Epidermal melanocyte (primary cell): ENCODE results near the gene CLEC20A.
A peak's percentile ranks its signal among the peaks of the same experiment; 100 is the strongest.

Source experiments
- DNase-seq: peaks from one replicate; pipeline ENCODE4 v3.0.0; 2011; ENCODE audit warnings: low spot score; ENCODE audit not compliant: insufficient read length

CLEC20A gene

DNA sequence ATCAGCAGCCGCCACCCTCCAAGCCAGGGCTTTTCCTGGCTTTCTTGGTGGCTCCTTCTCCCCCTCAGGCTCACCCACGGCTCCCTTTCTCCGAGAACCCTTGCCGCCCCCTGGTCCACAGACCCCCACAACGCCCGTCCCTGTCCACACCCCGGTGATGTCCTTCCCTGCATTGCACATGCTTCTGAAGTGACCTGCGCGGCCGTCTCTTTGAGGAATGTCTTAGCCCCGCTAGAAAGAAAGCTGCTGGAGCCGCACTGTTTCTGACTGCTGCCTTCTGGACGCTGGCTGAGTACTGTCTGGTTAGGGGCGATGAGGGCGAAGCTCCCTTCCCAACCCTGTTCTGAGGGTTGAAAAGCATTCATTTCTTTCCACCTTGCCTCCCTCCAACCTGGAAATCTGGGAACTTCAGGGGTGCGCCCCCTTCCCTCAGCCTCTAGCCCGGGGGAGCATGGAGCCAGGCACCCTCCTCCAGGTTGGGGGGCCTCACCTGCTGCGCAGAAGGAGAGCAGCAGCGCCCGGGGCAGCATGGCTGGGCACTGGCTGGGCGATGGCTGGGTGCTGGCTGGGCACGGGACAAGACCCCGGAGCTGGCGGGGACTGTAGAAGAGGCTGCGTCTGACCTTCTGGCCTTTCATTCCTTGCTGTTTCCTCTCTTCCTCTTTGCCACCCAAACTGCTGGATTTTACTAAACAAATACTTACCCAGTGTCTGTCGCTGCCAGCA is at the start of gene CLEC20A:
TSS of gene CLEC20A (minus strand) at position 555 of the 726 bp plus-strand sequence. CDS start at position 530, 25 bp downstream.
- DNase-seq: no peak

DNA sequence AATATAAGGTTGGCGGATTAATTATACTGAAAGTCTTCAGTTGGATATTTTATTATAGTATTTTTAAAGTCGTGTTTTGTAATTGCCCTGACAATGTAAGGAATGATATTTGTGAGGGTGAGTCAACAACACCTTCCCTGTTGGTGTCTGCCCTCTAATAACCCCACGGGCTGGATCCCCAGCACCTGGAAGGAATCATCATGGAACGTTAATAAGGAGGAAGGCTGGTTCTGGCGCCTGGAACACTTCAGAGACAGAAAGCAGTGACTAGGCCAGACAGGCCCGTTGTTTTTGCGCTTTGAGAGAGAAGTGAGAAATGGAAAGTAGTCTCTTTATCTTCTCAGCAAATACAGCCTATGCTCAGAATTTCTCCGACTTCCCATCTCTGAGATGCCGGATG is 47.8 kb upstream of the CLEC20A start:
- no peak for DNase-seq

DNA sequence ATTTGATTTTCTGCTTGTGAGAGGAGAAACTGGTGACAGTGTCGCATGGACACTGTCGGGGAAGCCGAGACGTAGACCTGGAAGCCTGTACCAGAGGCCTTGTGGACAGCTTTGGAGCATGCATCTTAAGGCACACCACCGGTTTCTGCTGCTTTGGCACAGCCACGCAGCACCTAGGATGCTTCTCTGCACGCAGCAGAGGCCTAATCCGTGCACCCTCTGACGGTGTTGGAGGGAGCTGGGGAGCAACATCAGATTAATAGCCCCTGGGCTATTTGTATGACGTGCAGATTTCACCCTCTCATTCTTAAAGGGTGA is 46.5 kb upstream of the CLEC20A start:
- DNase-seq: no peak

DNA sequence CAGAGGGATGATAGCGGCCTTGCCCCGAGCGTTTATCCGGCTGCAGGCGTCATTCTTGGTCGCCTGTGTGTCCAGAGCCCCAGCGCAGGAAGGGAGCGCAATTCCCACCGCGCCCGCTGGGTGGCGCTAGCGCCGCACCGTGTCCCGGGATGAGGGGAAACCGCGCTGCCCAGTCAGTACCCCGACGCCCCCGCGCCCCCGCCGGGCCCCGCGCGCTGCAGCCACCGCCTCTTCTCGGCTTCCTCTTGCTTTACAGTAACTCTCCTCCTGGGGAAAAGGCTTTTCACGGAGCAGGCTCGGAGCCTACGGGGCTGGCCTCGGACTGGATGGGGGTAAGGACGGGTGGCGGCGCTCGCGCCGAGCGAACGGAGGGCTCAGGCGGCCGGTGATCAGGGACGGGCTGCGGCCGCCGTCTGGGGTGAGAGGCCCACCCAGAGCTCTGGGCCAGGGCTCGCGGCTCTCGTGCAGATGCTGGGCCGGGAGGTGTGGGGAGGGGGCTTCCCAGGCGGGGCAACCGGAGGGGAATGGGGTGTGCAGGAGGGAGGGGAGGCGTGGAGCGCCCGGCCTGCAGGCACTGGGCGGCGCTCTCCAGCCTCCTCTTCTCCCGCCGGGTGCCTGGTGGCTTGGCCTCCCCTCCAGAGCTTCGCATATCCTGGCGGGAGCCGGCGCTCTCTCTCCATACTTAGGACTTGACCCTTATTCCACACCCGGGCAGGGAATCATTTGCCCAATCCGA is 46.0 kb upstream of the CLEC20A start:
- DNase-seq: peak; percentile 84

DNA sequence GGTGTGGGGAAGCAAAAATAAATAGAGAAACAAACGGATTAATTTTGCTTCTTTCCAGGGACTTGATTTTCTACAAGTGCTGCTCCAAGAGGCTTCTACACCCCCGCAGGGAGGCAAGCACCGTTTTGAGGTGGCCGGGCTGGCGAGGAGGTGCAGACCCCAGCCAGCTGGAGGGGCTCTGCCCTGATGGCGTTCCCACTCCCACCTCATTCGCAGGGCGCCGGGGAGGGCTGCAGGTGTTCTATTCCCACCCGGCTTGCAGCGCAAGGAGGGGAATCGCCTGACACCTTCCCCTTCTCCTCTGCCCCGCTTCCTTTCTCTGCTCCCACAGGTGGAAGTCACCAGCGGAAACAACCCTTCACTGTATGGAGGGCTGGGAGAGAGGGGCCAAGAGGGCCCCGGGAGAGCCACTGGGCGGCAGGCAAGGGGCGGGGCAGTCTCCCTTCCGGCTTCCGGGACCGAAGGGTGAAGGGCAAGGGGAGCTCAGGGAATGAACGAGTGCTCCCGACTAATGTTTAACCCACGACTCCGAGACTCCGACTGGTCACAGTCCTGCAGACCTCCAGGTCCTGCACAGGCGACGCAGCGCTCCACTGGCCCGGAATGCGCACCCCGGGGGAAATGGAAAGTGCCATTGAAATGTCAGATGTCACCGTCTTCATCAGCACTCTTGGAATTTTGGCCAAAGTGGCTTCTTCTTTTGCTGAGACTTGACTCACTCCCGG is 45.2 kb upstream of the CLEC20A start:
- peak; percentile 40 for DNase-seq

DNA sequence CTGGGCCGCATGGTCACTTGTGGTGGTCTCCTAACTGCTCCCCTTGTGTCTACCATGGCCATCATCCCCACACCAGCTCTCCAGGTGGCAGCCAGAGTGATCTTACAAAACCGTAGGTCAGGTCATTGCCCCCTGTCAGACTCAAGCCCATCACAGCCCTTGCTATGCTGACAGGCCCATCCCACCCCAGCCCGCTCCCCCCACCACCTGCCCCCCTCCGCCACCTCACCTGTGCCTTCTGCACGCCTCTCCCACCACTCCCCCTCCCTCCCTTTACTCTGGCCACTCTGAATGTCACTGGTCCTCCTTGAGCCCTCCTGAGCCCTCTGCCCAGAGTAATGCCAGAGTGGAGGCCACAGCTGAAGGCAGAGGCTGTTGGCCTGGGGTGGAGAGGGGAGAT is 44.6 kb upstream of the CLEC20A start:
- DNase-seq: no peak

DNA sequence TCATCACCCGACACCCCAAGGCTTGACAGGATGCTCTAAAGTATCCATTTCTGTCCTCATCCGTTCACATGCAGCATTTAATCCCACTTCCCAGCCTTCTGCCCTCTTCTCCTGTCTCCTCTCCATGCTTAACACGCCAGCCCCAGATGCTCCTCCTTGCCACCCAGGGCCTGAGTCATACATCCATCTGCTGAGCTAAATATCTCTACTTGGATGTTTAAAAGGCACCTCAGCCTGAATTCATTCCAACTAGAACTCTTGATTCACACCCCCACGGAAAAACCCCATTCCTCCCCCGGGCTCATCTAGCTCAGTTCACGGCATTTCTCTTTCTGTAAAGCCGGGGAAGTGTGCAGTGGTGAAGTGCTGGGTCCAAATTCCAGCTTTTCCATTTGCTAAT is 43.9 kb upstream of the CLEC20A start:
- DNase-seq: peak; percentile 31

DNA sequence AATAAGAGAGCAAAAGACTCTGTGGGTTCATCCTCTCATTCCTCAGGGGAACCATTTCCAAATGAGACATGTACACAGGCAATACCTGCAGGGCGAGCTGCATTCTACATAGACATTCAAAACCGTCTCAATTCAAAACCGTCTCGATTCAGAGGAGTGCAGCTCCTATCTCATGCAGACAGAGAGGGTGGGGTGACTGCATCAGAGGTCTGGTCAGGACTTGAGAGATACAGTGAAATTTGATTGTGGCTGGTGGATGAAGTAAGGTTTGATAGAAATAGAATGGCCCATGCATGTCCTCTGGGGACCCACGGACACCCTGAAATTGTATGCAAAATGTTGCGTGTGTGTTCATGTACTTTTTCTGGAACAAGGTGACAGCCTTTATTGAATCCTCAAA is 43.4 kb upstream of the CLEC20A start:
- DNase-seq: no peak

DNA sequence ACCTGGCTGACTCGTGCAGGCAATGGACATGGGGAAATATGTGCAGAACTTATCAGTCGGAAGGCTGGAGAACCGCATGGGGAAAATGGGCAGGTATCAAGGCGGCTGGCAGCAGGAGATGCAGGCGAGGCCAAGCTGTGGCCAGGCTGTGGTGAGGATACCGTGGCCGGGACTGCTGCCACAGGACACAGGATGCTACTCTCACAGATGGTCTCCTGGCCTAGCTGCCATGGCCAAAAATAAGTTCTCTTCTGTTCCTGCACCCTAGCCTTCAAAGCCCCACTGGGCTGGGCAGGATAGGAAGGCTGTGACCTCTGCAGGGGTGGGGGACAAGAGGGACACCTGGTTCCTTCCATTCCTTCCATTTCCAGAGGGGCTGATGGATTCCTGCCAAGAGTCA is 42.5 kb upstream of the CLEC20A start:
- no peak for DNase-seq

DNA sequence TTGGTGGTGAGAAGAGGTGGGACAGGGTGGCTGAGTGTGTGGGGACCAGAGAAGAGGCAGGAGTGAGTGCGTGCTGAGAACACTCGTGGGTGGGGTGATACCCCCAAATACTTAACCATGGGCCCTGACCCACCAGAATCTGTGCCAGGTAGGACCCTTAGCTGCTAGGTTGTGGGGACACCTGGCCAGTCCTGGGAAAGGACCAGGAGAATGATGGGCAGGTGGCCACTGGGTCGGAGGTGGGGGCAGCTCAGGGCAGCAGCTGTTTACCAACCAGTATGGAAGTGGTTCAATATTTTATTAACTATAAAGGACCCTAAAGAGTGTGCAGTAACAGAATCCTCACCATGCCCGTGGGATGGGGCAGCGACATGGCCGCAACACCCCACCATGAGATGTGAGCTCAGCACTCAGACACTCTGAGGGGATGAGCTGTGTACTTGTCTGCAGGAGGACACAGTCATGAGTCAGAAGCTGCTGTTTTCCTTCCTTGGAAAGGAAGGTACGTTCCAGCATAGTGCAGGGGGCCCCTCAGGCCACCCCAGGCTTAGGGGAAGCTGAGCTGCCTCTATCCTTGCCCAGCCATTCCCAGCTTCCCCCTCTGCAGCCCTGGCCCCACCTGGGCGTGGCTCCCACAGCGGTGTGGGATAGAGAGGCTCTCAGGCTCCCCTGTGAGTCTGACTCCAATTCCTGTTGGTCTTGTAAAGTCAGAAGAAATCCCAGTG is 41.6 kb upstream of the CLEC20A start:
- no peak for DNase-seq

DNA sequence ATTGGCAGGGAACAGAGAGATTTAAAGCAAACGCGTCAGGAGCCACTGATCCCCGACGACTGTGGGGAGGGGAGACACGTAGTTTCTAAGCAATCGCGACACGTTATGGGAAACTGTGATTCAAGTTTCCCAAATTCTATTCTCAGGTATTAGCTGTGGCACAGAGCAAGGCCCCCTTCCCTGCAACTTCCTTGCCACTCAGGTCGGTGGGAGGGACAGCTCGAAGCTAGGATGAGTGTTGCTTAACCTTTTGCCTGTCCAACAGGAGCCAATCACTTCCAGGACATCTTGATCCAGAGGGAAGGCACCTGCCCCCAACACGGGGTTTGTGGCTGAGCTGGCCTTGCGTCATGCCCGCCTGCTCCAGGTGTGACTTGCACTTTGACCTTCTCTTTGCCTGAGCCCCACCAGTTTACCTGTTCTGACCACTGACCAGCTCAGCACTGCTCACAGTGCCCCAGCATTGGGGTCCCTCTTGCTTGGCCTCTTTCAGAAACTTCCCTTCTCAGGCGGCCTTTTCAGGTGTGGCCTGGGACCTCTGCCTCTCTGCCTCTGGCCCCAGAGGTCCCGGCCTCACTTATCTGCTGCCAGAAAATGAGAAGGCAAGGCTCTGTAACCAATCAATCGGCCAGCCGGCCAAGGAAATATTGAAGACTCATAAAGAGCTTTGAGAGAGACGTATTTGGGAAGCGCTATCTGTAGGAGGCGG is 40.8 kb upstream of the CLEC20A start:
- no peak for DNase-seq

DNA sequence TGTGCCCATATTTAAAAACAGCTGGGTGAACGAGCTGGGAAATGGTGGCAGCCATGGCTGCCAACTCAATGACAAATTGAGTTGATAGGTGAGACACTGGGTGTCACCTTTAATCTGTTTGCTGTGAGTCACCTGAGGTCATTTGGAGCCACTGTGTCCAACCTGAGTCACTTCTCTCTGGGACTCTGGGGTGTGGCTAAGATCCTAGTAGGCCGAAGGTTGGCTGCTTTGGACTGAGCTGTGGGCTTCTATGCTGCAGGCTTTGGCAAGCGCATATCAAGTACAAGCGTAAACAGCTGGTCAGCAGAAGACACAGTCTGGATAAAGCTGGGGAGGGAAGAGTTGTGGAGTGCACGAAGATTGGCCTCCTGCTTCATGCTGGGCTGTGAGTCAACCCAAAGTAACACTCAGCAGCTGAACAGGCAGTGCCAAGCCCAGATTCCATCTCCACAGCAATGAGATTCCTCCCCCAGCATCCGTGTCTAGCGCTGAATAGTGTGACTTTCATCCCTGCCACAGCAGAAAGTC is 40.1 kb upstream of the CLEC20A start:
- peak; percentile 84 for DNase-seq

DNA sequence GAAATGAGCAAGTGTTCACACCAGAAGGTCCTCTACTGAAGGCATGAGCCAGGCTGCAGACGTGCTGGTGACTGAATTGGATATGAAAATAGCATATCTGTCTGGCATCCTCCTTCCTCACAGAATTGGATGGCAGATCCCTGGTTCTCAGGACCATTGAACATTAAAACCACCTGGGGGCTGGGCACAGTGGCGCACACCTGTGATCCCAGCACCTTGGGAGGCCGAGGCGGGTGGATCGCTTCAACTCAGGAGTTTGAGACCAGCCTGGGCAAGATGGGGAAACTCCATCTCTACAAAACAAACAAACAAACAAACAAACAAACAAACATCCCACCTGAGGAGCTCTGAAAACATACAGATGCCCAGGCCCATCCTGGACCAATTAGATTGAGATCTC is 39.6 kb upstream of the CLEC20A start:
- no peak for DNase-seq

DNA sequence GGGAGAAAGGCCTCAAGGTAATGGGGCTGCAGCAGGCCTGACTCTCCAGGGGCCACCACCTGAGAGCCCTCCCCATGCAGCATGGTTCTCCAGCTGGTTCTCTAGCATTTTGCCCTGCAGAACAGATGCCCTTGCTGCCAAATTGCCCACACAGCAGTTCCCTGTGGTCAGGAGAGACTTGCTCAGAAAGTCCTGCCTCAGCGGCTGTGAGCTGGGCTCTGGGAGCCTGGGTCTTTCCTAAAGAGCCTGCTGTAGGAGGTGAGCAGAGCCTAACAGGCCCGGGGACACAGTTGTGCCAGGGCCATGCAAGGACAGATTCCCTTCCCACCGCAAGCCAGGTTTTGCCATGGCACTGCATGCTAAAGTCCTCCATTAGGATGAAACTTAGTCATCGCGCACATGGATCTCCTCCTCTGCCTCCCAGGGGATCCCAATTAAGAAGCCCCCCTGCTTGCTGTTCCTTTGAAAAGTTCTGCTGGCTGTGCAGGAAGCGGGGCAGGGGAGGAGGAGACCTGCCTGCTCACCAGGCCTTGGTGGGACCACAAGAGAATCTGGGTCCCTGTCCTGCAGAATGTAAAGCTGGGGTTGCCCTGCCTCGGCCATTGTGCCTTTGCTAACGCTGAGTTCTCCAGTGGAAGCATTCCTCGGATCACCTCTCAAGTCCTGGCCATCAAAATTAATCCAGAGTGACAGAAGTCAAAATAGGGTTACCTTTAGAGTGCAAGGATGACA is 37.5 kb upstream of the CLEC20A start:
- DNase-seq: no peak

DNA sequence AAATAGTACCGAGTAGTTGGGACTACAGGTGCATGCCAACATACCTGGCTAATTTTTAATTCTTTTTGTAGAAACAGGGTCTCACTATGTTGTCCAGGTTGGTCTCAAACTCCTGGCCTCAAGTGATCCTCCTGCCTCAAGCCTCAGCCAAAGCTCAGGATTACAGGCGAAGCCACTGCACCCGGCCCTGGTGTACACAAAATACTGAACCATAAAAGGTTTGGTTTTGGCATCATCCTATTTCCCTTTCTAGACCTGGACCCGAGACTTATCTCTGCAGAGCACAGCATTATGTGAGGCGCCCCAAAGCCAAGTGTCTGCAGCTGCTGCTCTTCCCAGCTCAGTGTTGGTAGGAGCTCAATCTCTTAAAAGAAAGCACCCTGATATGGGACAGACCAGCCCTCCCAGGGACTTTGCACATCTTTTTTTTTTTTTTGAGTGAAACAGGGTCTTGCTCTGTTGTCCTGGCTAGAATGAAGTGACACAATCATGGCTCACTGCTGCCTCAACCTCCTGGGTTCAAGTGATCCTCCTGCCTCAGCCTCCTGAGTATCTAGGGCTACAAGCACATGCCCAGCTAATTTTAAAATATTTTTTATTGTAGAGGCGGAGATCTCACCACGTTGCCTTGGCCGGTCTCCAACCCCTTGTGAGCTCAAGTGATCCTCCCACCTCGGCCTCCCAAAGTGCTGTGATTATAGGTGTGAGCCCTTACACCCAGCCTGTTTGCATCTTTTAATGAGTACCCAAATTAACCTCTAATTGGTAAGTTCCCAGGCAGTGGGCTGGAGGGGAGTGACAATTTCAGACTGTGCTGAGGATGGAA is 36.6 kb upstream of the CLEC20A start:
- no peak for DNase-seq

DNA sequence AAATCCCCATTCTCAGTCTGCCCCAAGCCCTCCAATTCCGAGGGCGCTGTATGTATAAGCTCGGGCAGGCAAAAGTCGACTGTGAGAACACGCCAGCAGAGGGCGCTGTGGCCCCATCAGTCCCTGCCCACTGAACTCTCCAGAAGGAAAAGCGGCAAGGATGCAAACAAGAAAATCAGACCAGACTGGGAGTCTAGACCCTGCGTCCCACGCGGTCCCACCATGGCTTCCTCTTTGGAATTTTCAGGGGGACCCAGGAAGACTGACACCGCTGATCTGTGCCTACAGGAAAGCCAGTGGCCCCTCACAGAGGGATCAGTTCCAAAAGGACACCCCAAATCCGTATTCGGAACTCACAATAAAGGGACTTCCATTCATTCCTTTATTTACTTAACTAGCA is 35.6 kb upstream of the CLEC20A start:
- DNase-seq: peak; percentile 84

DNA sequence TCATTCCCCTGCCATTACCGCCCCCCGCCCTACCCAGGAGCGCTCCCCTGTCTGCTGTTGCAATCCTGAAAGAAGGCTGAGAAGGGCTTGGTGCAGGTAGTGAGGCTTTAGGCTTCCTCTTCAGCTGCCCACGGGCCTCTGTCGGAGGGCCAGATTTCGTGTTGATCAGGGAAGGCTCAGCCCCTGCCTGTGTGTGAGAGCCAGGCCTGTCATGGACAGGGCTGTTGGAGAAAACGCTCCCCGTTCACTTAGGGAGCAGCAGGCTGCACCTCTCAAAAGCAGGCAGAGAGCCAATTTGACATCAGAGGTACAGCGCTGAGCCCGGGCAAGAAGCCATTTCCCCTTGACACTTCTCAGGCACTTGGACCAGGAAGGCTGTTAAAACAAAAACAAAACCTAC is 35.1 kb upstream of the CLEC20A start:
- DNase-seq: no peak

DNA sequence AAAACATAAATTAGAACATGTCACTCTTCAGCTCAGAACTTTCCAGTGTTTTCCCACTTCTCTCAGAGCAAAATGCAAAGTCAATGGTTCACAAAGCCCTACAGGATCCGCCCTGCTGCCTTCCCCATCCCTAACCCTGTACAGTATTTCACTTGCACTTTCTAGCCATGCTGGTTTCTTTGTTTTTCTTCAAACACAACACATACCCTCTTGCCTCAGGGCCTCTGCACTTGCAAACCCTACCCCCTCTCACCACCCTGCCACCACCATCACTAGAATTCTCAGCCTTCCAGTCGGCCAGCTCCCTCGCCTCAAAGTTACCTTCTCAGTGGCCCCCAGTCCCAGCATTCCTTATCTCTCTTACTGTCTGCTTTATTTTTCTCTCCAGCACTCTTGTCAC is 33.7 kb upstream of the CLEC20A start:
- DNase-seq: no peak

DNA sequence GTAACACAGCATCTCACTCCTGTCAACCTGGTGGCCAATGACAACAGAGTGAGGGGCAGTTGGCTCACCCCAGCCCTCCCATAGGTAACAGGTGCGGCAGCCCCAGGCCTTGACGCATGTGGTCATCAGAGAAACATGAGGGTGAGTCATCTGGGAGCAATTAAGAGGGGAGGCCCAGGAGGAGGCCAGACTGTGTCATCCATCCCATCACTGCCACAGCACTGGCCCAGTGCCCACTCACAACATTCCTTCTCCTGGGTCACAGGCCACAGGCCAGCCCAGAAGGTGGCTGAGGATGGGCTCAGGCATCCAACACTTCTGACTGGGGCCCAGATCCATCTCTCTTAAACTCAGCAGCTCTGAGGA is 33.3 kb upstream of the CLEC20A start:
- no peak for DNase-seq
